HFFc6 (cell line): Measurements from ENCODE around the gene CYP27A1. TPM values are rescaled to one million over a fixed set of nuclear protein-coding genes. Genes with fewer than 3 reads are reported as not detected.
A peak's percentile ranks its signal among the peaks of the same experiment; 100 is the strongest.

Source experiments
- DNase-seq: peaks from one replicate; pipeline ENCODE4 v3.0.0-alpha.2; 2018
- H3K27ac Mint-ChIP-seq: 2 replicates; pipeline ENCODE4 v1.8.0; 2020; ENCODE audit warnings: mild to moderate bottlenecking, mixed read lengths
- H3K27me3 Mint-ChIP-seq: 2 replicates; pipeline ENCODE4 v1.8.0; 2021; ENCODE audit warnings: mild to moderate bottlenecking, moderate library complexity, mixed read lengths; ENCODE audit not compliant: insufficient read depth
- H3K36me3 Mint-ChIP-seq: 2 replicates; pipeline ENCODE4 v1.8.0; 2021; ENCODE audit warnings: low read depth, mixed read lengths
- H3K4me1 Mint-ChIP-seq: 2 replicates; pipeline ENCODE4 v1.8.0; 2020; ENCODE audit warnings: low read depth, mixed read lengths
- H3K4me3 Mint-ChIP-seq: 2 replicates; pipeline ENCODE4 v1.8.0; 2020; ENCODE audit warnings: mild to moderate bottlenecking, moderate library complexity, mixed read lengths
- H3K9me3 Mint-ChIP-seq: 2 replicates; pipeline ENCODE4 v1.8.0; 2020; ENCODE audit warnings: mild to moderate bottlenecking, mixed read lengths
- CTCF ChIP-seq: fragments of 200-600 bp; sonication (generic); IDR thresholded peaks from 2 replicates; pipeline ENCODE4 v1.5.0; 2021; ENCODE audit warnings: antibody characterized with exemption, mild to moderate bottlenecking
- long read RNA-seq: library from polyadenylated mRNA; unstranded; transcript quantifications from one replicate; pipeline ENCODE4 v2.0.0, GENCODE V29; 2019
- total RNA-seq, 6 experiments: library from RNA; stranded (reverse); fragmentation: NEBNext Ultra II Directional; extraction: Animal tissue kit (Norgen Biotek cat#: 25700); gene quantifications; 2 replicates in 1 of 6; 3 replicates in 5 of 6; pipeline ENCODE4 v1.2.3, GENCODE V29; 2021

Gene CYP27A1
- under 1 TPM in 4 of 6 experiments, not detected in 2; 0.18 to 0.26 (median 0.21) TPM for total RNA-seq
- long read RNA-seq, result 0 reads

GRCh38 chr2:218781691-218782527, at the start of gene CYP27A1:
TSS of gene CYP27A1 (plus strand) at chr2:218782147. CDS start at chr2:218782183, 36 bp downstream.
- peak within 1 kb of the TSS; percentile 37 for H3K4me3 Mint-ChIP-seq
- H3K36me3 Mint-ChIP-seq, result peaks cover 7% of the 10 kb centered on the region
- no peak for DNase-seq
- peaks cover 18% of the 10 kb centered on the region for H3K27me3 Mint-ChIP-seq
- H3K4me1 Mint-ChIP-seq, result peaks cover 6% of the 10 kb centered on the region; the same call in 1 of the 2 replicates
- H3K27ac Mint-ChIP-seq, result no peak within 1 kb of the TSS
- peaks cover 10% of the 10 kb centered on the region for H3K9me3 Mint-ChIP-seq
- no peak for TF ChIP-seq CTCF

GRCh38 chr2:218732761-218733158, 49.2 kb upstream of the CYP27A1 start:
- TF ChIP-seq CTCF, result no peak
- Mint-ChIP-seq H3K4me1 (peaks cover 44% of the 10 kb centered on the region), H3K4me3 (peak overlapping the region; percentile 82), H3K36me3 (peaks cover 11% of the 10 kb centered on the region), H3K27me3 (peaks cover 2% of the 10 kb centered on the region; the same call in 1 of the 2 replicates), H3K27ac (peak overlapping the region; percentile 97), H3K9me3 (peaks cover 3% of the 10 kb centered on the region)
- DNase-seq, result peak; percentile 17

DNA sequence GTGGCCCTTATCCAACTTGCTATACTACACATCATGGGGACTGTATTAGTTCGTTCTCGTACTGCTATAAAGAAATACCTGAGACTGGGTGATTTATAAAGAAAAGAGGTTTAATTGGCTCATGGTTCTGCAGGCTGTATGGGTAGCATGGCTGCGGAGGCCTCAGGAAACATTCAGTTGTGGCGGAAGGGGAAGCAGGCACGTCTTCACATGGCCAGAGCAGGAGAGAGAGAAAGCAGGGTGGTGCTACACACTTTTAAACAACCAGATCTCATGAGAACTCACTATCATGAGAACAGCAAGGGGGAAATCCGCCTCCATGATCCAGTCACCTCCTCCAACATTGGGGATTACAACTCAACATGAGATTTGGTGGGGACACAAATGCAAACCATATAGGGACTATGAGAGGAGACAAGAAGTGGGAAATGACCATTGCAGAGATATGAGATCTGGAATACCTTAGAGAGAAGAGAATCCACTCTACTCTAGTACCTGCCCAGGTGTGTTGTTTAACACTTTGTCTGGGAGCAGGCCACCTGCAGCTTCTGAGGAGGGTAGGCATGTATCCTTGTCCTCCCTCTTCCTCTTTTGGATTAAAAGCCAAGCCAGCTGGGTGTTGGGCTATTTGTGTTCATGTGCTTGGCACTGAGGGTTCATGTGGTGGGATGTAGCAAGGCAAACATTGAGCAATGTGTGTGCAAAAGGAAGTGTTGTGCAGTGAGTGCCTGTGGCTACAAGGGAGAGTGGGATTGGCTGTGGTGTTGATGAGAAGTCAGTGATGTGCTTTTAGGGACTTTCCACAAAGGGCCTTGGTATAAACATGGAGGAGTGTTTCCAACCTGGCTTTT, 48.6 kb upstream of the CYP27A1 start:
- H3K27me3 Mint-ChIP-seq, result peaks cover 2% of the 10 kb centered on the region; the same call in 1 of the 2 replicates
- no peak for TF ChIP-seq CTCF
- H3K4me3 Mint-ChIP-seq, result peak overlapping the region; percentile 82
- peaks cover 15% of the 10 kb centered on the region for H3K36me3 Mint-ChIP-seq
- no peaks in the 10 kb centered on the region for H3K9me3 Mint-ChIP-seq
- DNase-seq, result no peak
- peaks cover 42% of the 10 kb centered on the region for H3K4me1 Mint-ChIP-seq
- H3K27ac Mint-ChIP-seq, result peak overlapping the region; percentile 97

GRCh38 chr2:218734190-218734975, 47.6 kb upstream of the CYP27A1 start:
- peaks cover 21% of the 10 kb centered on the region for H3K36me3 Mint-ChIP-seq
- no peak for DNase-seq
- peak overlapping the region; percentile 97 for H3K27ac Mint-ChIP-seq
- peaks cover 42% of the 10 kb centered on the region for H3K4me1 Mint-ChIP-seq
- no peaks in the 10 kb centered on the region for H3K9me3 Mint-ChIP-seq
- H3K27me3 Mint-ChIP-seq, result peaks cover 2% of the 10 kb centered on the region; the same call in 1 of the 2 replicates
- no peak for TF ChIP-seq CTCF
- H3K4me3 Mint-ChIP-seq, result no peak overlapping the region

- peaks cover 36% of the 10 kb centered on the region for H3K4me1 Mint-ChIP-seq
These were observed 45.4 kb upstream of the CYP27A1 start for GRCh38 chr2:218736531-218736930.

More at GRCh38 chr2:218736531-218736930, 45.4 kb upstream of the CYP27A1 start:
- Mint-ChIP-seq H3K27me3 (peaks cover 2% of the 10 kb centered on the region; the same call in 1 of the 2 replicates), H3K36me3 (peaks cover 27% of the 10 kb centered on the region), H3K9me3 (no peaks in the 10 kb centered on the region), H3K27ac (no peak overlapping the region), H3K4me3 (no peak overlapping the region)
- no peak for DNase-seq
- no peak for TF ChIP-seq CTCF
